PC-9 (cell line): ENCODE measurements around the gene LMBRD1. TPM values are rescaled to one million over a fixed set of nuclear protein-coding genes. Genes with fewer than 3 reads are reported as not detected.
"Not testable (repeated sequence)": the region's sequence is repeated elsewhere in the genome, so short reads cannot be mapped to it uniquely, and the experiment has no call there.

Experiments
- BruUV-seq: library from RNA; stranded (reverse); fragments of 400-500 nt; replicated peaks from 2 replicates; lab custom pipeline; 2021; lab: Mats Ljungman, UMichigan
- CTCF ChIA-PET: fragments of 300-600 bp; sonication (Branson Sonifier 250); formaldehyde crosslinking; loops from one replicate; lab custom pipeline; 2022; ENCODE audit warnings: antibody characterized with exemption; lab: Charles Lee
- POLR2A ChIA-PET: fragments of 300-600 bp; sonication (Branson Sonifier 250); formaldehyde crosslinking; loops from one replicate; lab custom pipeline; 2022; ENCODE audit warnings: antibody characterized with exemption; ENCODE audit not compliant: unreplicated experiment; lab: Charles Lee
- DNase-seq, 2 experiments: peaks; one replicate each; pipeline versions ENCODE4 v3.0.0 to v3.0.0-alpha.2; 2015 to 2022; ENCODE audit warnings: mixed read lengths in 1 of 2
- H2AFZ ChIP-seq: fragments of 200-600 bp; sonication (generic); 2 replicates; pipeline ENCODE4 v1.8.1; 2017; ENCODE audit warnings: antibody characterized with exemption
- H3F3A ChIP-seq: fragments of 200-600 bp; sonication (generic); 2 replicates; pipeline ENCODE4 v1.8.1; 2017; ENCODE audit warnings: antibody characterized with exemption, mild to moderate bottlenecking, low read depth; ENCODE audit not compliant: insufficient read depth
- H3K27ac ChIP-seq: fragments of 200-600 bp; sonication (generic); 2 replicates; pipeline ENCODE4 v1.6.1; 2016; ENCODE audit warnings: mixed run types
- H3K27me3 ChIP-seq: fragments of 200-600 bp; sonication (generic); 2 replicates; pipeline ENCODE4 v1.6.1; 2016; ENCODE audit warnings: low read depth, mixed run types; ENCODE audit not compliant: insufficient read depth
- H3K36me3 ChIP-seq: fragments of 200-600 bp; sonication (generic); 2 replicates; pipeline ENCODE4 v1.6.1; 2016; ENCODE audit warnings: low read depth, mixed run types
- H3K4me1 ChIP-seq: fragments of 200-600 bp; sonication (generic); replicated peaks from 2 replicates; pipeline ENCODE4 v1.6.1; 2016; ENCODE audit warnings: mixed run types; ENCODE audit not compliant: insufficient read depth
- H3K4me2 ChIP-seq: fragments of 200-600 bp; sonication (generic); 2 replicates; pipeline ENCODE4 v1.6.1; 2017; ENCODE audit warnings: mixed run types
- H3K4me3 ChIP-seq: fragments of 200-600 bp; sonication (generic); 2 replicates; pipeline ENCODE4 v1.6.1; 2016; ENCODE audit warnings: mixed run types
- H3K79me2 ChIP-seq: fragments of 200-600 bp; sonication (generic); 2 replicates; pipeline ENCODE4 v1.6.1; 2017; ENCODE audit warnings: low read depth, mixed run types
- H3K9me2 ChIP-seq: fragments of 200-600 bp; sonication (generic); 2 replicates; pipeline ENCODE4 v1.8.1; 2017; ENCODE audit warnings: mild to moderate bottlenecking; ENCODE audit not compliant: insufficient read depth
- H3K9me3 ChIP-seq: fragments of 200-600 bp; sonication (generic); 2 replicates; pipeline ENCODE4 v1.8.1; 2016; ENCODE audit warnings: low read depth; ENCODE audit not compliant: insufficient read depth
- H4K20me1 ChIP-seq: fragments of 200-600 bp; sonication (generic); 2 replicates; pipeline ENCODE4 v1.8.1; 2017; ENCODE audit not compliant: insufficient read depth
- CTCF ChIP-seq: fragments of 200-600 bp; sonication (generic); conservative IDR thresholded peaks from 2 replicates; pipeline ENCODE4 v1.6.1; 2017; ENCODE audit warnings: mixed run types, antibody characterized with exemption, mild to moderate bottlenecking, moderate library complexity
- EZH2 ChIP-seq: fragments of 200-600 bp; sonication (generic); IDR thresholded peaks from 2 replicates; pipeline ENCODE4 v1.8.0; 2017; ENCODE audit warnings: antibody characterized with exemption, low read depth
- intact Hi-C: fragments of 100-400 bp; cut with micrococcal nuclease; formaldehyde crosslinking; loops from one replicate; pipeline ENCODE4 v1.10.0; 2022; ENCODE audit not compliant: unreplicated experiment
- total RNA-seq: library from RNA; stranded (reverse); gene quantifications from 2 replicates; pipeline ENCODE4 v1.2.3, GENCODE V29; 2021

The LMBRD1 gene
- total RNA-seq, 1 experiment from 2014 or later: 24.6 TPM

GRCh38 chr6:69827276-69827893 is 30.6 kb upstream of the LMBRD1 start:
- H3K27ac ChIP-seq: no peak overlapping the region
- 0 out of 2 replicates have a peak, but pooled peaks cover 4% of the 10 kb centered on the region for H3K4me1 ChIP-seq
- no peak overlapping the region for H2AFZ ChIP-seq
- BruUV-seq: no TSS peak
- DNase-seq: no peak
- no peaks in the 10 kb centered on the region; the same call in 1 of the 2 replicates for H3K9me2 ChIP-seq
- no peak overlapping the region for H3K4me2 ChIP-seq
- POLR2A ChIA-PET: no interaction called here
- H3K9me3 ChIP-seq: no peaks in the 10 kb centered on the region
- H3F3A ChIP-seq: no peaks in the 10 kb centered on the region
- CTCF ChIA-PET: no interaction called here
- no peaks in the 10 kb centered on the region for H3K36me3 ChIP-seq
- no peaks in the 10 kb centered on the region for H4K20me1 ChIP-seq
- H3K79me2 ChIP-seq: no peaks in the 10 kb centered on the region
- no peaks in the 10 kb centered on the region for H3K27me3 ChIP-seq
- TF ChIP-seq CTCF (no peak), EZH2 (no peak)
- H3K4me3 ChIP-seq: no peak overlapping the region
- intact Hi-C loops: no loop called here

GRCh38 chr6:69825904-69826303 is 29.1 kb upstream of the LMBRD1 start:
- H2AFZ ChIP-seq: no peak overlapping the region
- no peaks in the 10 kb centered on the region for H3F3A ChIP-seq
- no peaks in the 10 kb centered on the region for H4K20me1 ChIP-seq
- H3K9me3 ChIP-seq: no peaks in the 10 kb centered on the region
- H3K9me2 ChIP-seq: no peaks in the 10 kb centered on the region
- no peaks in the 10 kb centered on the region for H3K27me3 ChIP-seq
- no TSS peak for BruUV-seq
- no peaks in the 10 kb centered on the region for H3K36me3 ChIP-seq
- TF ChIP-seq CTCF (no peak), EZH2 (no peak)
- no peak overlapping the region for H3K4me2 ChIP-seq
- CTCF ChIA-PET: no interaction called here
- 0 out of 2 replicates have a peak, but pooled peaks cover 4% of the 10 kb centered on the region for H3K4me1 ChIP-seq
- POLR2A ChIA-PET: no interaction called here
- DNase-seq: no peak
- H3K27ac ChIP-seq: no peak overlapping the region
- H3K4me3 ChIP-seq: no peak overlapping the region
- intact Hi-C loops: no loop called here
- no peaks in the 10 kb centered on the region for H3K79me2 ChIP-seq

- CTCF ChIA-PET: not testable (repeated sequence)
These were observed 27.5 kb upstream of the LMBRD1 start for GRCh38 chr6:69824355-69824754.

GRCh38 chr6:69820438-69820837 is 23.6 kb upstream of the LMBRD1 start:
- Histone ChIP-seq H3K27ac (no peak overlapping the region), H3K36me3 (no peaks in the 10 kb centered on the region), H3K4me1 (0 out of 2 replicates have a peak, but pooled peaks cover under 1% of the 10 kb centered on the region), H3K9me2 (no peaks in the 10 kb centered on the region), H2AFZ (no peak overlapping the region), H4K20me1 (no peaks in the 10 kb centered on the region), H3K9me3 (0 out of 2 replicates have a peak, but pooled peaks cover 2% of the 10 kb centered on the region), H3K79me2 (no peaks in the 10 kb centered on the region), H3K4me3 (no peak overlapping the region), H3K27me3 (no peaks in the 10 kb centered on the region), H3F3A (no peaks in the 10 kb centered on the region), H3K4me2 (no peak overlapping the region)
- BruUV-seq: no TSS peak
- ChIA-PET CTCF (no interaction called here), POLR2A (interaction anchor here (0.6 kb wide), 1 partner anchor 656 kb away, joined by 5 read pairs; no protein-coding TSS in a partner anchor)
- no peak for DNase-seq
- intact Hi-C loops: no loop called here
- no peak for TF ChIP-seq EZH2
- TF ChIP-seq CTCF: no peak

More at GRCh38 chr6:69824355-69824754, 27.5 kb upstream of the LMBRD1 start:
- POLR2A ChIA-PET, H4K20me1 ChIP-seq, H3K27me3 ChIP-seq, H3F3A ChIP-seq, H3K27ac ChIP-seq, H3K9me3 ChIP-seq, H3K9me2 ChIP-seq, H3K79me2 ChIP-seq, H3K4me3 ChIP-seq, H3K4me2 ChIP-seq, DNase-seq, intact Hi-C loops, H2AFZ ChIP-seq, H3K36me3 ChIP-seq, H3K4me1 ChIP-seq, BruUV-seq: not testable (repeated sequence)
